ENCODE data around the gene TM9SF4.

Gene TM9SF4

DNA sequence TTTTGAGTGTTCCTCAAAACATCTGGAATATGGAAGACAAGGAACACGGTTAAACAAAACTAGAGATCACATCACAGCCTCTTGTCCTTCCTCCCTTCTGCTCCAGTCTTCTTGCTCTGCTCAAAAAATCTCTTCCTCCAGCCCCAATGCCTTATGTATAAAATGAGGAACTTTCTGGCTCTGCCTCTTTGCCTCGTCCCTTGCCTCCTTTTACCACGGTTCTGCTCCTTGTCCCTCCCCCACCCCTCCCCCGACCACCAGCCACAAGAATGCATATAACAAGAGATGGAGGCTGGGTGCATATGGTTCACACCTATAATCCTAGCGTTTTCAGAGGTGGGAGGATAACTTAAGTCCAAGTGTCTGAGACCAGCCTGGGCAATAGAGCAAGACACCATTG is 54.4 kb downstream of the TM9SF4 start:
- Histone ChIP-seq H3K23ac (ENCODE audit: low read length) (no peak overlapping the region), H3K4me3 (ENCODE audit: low read depth, low read length) (no peak overlapping the region), H2AFZ (ENCODE audit: insufficient read depth, low read length, poor library complexity) (no peak overlapping the region), H4K91ac (ENCODE audit: low read depth, low read length) (no peak overlapping the region), H3K14ac (ENCODE audit: low read length) (no peak overlapping the region), H3K36me3 (ENCODE audit: control insufficient read depth in 1 of 2, insufficient read depth in 2 of 2, low read length in 2 of 2) (peaks cover 55 to 65% of the 10 kb centered on the region in 2 experiments), H2BK120ac (ENCODE audit: insufficient read depth, low read length, poor library complexity) (no peak overlapping the region), H3K27me3 (ENCODE audit: insufficient read depth, low read length) (no peaks in the 10 kb centered on the region), H3K4me1 (ENCODE audit: control insufficient read depth in 1 of 2, insufficient read depth in 2 of 2, low read length in 2 of 2) (peaks cover 0 to 5% of the 10 kb centered on the region in 2 experiments), H3K79me2 (ENCODE audit: control insufficient read depth, insufficient read depth, low read length, poor library complexity) (no peaks in the 10 kb centered on the region), H3K79me1 (ENCODE audit: low read length) (no peaks in the 10 kb centered on the region), H3K4me2 (ENCODE audit: low read length) (no peak overlapping the region), H2AK5ac (ENCODE audit: low read length) (no peak overlapping the region), H3K9me3 (ENCODE audit: insufficient read depth, low read depth, low read length) (no peaks in the 10 kb centered on the region), H2BK12ac (ENCODE audit: low read length) (no peak overlapping the region), H3K9ac (ENCODE audit: low read length) (no peak overlapping the region), H2BK5ac (ENCODE audit: low read depth, low read length, poor library complexity) (no peak overlapping the region), H3K4ac (ENCODE audit: low read depth, low read length) (no peak overlapping the region), H4K12ac (ENCODE audit: low read depth, low read length) (no peak overlapping the region), H3K27ac (ENCODE audit: low read depth, low read length) (no peak overlapping the region), H3K18ac (ENCODE audit: low read length) (no peak overlapping the region), H4K8ac (ENCODE audit: low read depth, low read length) (no peak overlapping the region)
- WGBS (ENCODE audit: extremely low coverage, insufficient coverage, insufficient read length): no CpG with 5 or more reads among the region's 5 CpGs
- DNase-seq: no peak

DNA sequence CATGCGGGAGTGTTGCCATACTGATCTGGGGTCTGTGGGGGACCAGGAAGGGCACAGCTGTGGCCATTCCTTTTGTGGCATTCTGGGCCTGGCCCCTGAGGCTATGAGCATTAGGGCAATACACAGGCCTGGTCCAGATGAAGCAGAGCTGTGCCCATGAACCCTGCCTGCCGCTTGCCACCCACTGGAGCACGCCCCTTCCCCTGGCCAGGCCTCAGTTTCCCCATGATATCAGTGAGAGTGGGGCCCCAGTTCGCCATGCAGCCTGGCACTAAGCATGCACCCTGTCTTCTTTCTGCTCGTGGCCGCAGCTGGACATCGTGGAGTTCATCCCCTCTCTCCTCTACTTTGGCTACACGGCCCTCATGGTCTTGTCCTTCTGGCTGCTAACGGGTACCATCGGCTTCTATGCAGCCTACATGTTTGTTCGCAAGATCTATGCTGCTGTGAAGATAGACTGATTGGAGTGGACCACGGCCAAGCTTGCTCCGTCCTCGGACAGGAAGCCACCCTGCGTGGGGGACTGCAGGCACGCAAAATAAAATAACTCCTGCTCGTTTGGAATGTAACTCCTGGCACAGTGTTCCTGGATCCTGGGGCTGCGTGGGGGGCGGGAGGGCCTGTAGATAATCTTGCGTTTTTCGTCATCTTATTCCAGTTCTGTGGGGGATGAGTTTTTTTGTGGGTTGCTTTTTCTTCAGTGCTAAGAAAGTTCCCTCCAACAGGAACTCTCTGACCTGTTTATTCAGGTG is 55.6 kb downstream of the TM9SF4 start:
- Histone ChIP-seq H2BK5ac (ENCODE audit: low read depth, low read length, poor library complexity) (no peak overlapping the region), H4K91ac (ENCODE audit: low read depth, low read length) (no peak overlapping the region), H3K4me3 (ENCODE audit: low read depth, low read length) (no peak overlapping the region), H4K12ac (ENCODE audit: low read depth, low read length) (no peak overlapping the region), H2AFZ (ENCODE audit: insufficient read depth, low read length, poor library complexity) (no peak overlapping the region), H3K27ac (ENCODE audit: low read depth, low read length) (no peak overlapping the region), H3K79me2 (ENCODE audit: control insufficient read depth, insufficient read depth, low read length, poor library complexity) (no peaks in the 10 kb centered on the region), H2BK12ac (ENCODE audit: low read length) (no peak overlapping the region), H2BK120ac (ENCODE audit: insufficient read depth, low read length, poor library complexity) (no peak overlapping the region), H2AK5ac (ENCODE audit: low read length) (no peak overlapping the region), H3K36me3 (ENCODE audit: control insufficient read depth in 1 of 2, insufficient read depth in 2 of 2, low read length in 2 of 2) (peaks cover 44 to 53% of the 10 kb centered on the region in 2 experiments), H3K14ac (ENCODE audit: low read length) (no peak overlapping the region), H3K27me3 (ENCODE audit: insufficient read depth, low read length) (no peaks in the 10 kb centered on the region), H3K4me2 (ENCODE audit: low read length) (no peak overlapping the region), H3K18ac (ENCODE audit: low read length) (no peak overlapping the region), H3K79me1 (ENCODE audit: low read length) (no peaks in the 10 kb centered on the region), H3K9ac (ENCODE audit: low read length) (no peak overlapping the region), H3K23ac (ENCODE audit: low read length) (no peak overlapping the region), H4K8ac (ENCODE audit: low read depth, low read length) (no peak overlapping the region), H3K4me1 (ENCODE audit: control insufficient read depth in 1 of 2, insufficient read depth in 2 of 2, low read length in 2 of 2) (peaks cover 0 to 5% of the 10 kb centered on the region in 2 experiments), H3K4ac (ENCODE audit: low read depth, low read length) (no peak overlapping the region), H3K9me3 (ENCODE audit: insufficient read depth, low read depth, low read length) (no peaks in the 10 kb centered on the region)
- DNase-seq: no peak
- no CpG with 5 or more reads among the region's 21 CpGs for WGBS (ENCODE audit: extremely low coverage, insufficient coverage, insufficient read length)

DNA sequence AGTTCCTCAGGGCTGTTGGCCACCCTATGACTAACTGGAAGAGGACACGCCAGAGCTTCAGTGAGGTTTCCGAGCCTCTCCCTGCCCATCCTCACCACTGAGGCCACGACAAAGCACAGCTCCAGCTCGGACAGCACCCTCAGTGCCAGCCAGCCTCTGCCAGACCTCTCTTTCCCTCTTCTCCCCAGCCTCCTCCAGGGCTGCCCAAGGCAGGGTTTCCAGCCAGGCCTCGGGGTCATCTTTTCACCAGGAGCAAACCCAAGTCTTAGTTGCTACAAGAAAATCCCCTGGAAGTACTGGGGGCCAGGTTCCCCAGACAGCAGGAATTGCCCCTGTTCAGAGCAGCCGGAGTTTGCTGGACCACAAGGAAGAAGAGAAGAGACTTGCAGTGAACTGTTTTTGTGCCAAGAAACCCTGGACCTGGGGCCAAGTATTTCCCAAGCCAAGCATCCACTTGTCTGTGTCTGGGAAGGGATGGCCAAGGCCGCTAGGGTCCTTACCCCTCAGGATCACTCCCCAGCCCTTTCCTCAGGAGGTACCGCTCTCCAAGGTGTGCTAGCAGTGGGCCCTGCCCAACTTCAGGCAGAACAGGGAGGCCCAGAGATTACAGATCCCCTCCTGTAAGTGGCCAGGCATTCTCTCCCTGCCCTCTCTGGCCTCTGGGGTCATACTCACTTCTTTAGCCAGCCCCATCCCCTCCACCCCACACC is 56.5 kb downstream of the TM9SF4 start:
- no peak overlapping the region for H2BK120ac ChIP-seq (ENCODE audit: insufficient read depth, low read length, poor library complexity)
- no peak overlapping the region for H3K14ac ChIP-seq (ENCODE audit: low read length)
- H3K79me1 ChIP-seq (ENCODE audit: low read length): no peaks in the 10 kb centered on the region
- no peak overlapping the region for H3K27ac ChIP-seq (ENCODE audit: low read depth, low read length)
- H3K9me3 ChIP-seq (ENCODE audit: insufficient read depth, low read depth, low read length): no peaks in the 10 kb centered on the region
- peaks cover 0 to 5% of the 10 kb centered on the region in 2 experiments for H3K4me1 ChIP-seq (ENCODE audit: control insufficient read depth in 1 of 2, insufficient read depth in 2 of 2, low read length in 2 of 2)
- H4K91ac ChIP-seq (ENCODE audit: low read depth, low read length): no peak overlapping the region
- no peak overlapping the region for H3K23ac ChIP-seq (ENCODE audit: low read length)
- H3K4me2 ChIP-seq (ENCODE audit: low read length): no peak overlapping the region
- no peak overlapping the region for H3K4me3 ChIP-seq (ENCODE audit: low read depth, low read length)
- H2BK5ac ChIP-seq (ENCODE audit: low read depth, low read length, poor library complexity): no peak overlapping the region
- peaks cover 40 to 49% of the 10 kb centered on the region in 2 experiments for H3K36me3 ChIP-seq (ENCODE audit: control insufficient read depth in 1 of 2, insufficient read depth in 2 of 2, low read length in 2 of 2)
- H3K18ac ChIP-seq (ENCODE audit: low read length): no peak overlapping the region
- H3K9ac ChIP-seq (ENCODE audit: low read length): no peak overlapping the region
- H4K8ac ChIP-seq (ENCODE audit: low read depth, low read length): no peak overlapping the region
- H3K27me3 ChIP-seq (ENCODE audit: insufficient read depth, low read length): no peaks in the 10 kb centered on the region
- H3K79me2 ChIP-seq (ENCODE audit: control insufficient read depth, insufficient read depth, low read length, poor library complexity): no peaks in the 10 kb centered on the region
- no CpG with 5 or more reads among the region's 8 CpGs for WGBS (ENCODE audit: extremely low coverage, insufficient coverage, insufficient read length)
- no peak for DNase-seq
- H2BK12ac ChIP-seq (ENCODE audit: low read length): no peak overlapping the region
- no peak overlapping the region for H2AK5ac ChIP-seq (ENCODE audit: low read length)
- no peak overlapping the region for H4K12ac ChIP-seq (ENCODE audit: low read depth, low read length)
- no peak overlapping the region for H3K4ac ChIP-seq (ENCODE audit: low read depth, low read length)
- no peak overlapping the region for H2AFZ ChIP-seq (ENCODE audit: insufficient read depth, low read length, poor library complexity)

DNA sequence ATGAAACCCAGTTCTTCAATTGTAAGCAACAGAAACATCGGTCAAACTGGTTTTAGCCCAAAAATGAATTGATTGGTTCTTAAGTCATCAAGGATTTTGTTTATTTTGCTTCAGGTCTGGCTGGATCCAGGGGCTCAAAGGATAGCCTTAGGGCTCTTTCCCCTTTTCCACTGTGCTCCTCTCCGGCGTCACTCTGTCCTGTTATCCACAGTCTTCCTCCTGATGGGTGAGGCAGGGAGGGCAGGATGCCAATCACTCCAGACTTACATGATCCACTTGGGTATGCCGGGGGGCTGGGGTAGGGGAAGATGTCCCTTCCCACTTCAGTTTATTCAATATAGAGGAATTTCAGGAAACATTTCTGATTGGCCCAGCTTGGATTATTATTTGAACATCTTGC is 58.0 kb downstream of the TM9SF4 start:
- Histone ChIP-seq H3K4ac (ENCODE audit: low read depth, low read length) (no peak overlapping the region), H3K27ac (ENCODE audit: low read depth, low read length) (no peak overlapping the region), H2AFZ (ENCODE audit: insufficient read depth, low read length, poor library complexity) (no peak overlapping the region), H2BK12ac (ENCODE audit: low read length) (no peak overlapping the region), H3K18ac (ENCODE audit: low read length) (no peak overlapping the region), H3K14ac (ENCODE audit: low read length) (no peak overlapping the region), H3K79me2 (ENCODE audit: control insufficient read depth, insufficient read depth, low read length, poor library complexity) (no peaks in the 10 kb centered on the region), H3K4me2 (ENCODE audit: low read length) (no peak overlapping the region), H4K12ac (ENCODE audit: low read depth, low read length) (no peak overlapping the region), H4K91ac (ENCODE audit: low read depth, low read length) (no peak overlapping the region), H2BK5ac (ENCODE audit: low read depth, low read length, poor library complexity) (no peak overlapping the region), H3K4me3 (ENCODE audit: low read depth, low read length) (no peak overlapping the region), H2AK5ac (ENCODE audit: low read length) (no peak overlapping the region), H3K4me1 (ENCODE audit: control insufficient read depth in 1 of 2, insufficient read depth in 2 of 2, low read length in 2 of 2) (peaks cover 0 to 5% of the 10 kb centered on the region in 2 experiments), H3K79me1 (ENCODE audit: low read length) (no peaks in the 10 kb centered on the region), H3K36me3 (ENCODE audit: control insufficient read depth in 1 of 2, insufficient read depth in 2 of 2, low read length in 2 of 2) (peaks cover 32 to 34% of the 10 kb centered on the region in 2 experiments), H4K8ac (ENCODE audit: low read depth, low read length) (no peak overlapping the region), H3K23ac (ENCODE audit: low read length) (no peak overlapping the region), H2BK120ac (ENCODE audit: insufficient read depth, low read length, poor library complexity) (no peak overlapping the region), H3K27me3 (ENCODE audit: insufficient read depth, low read length) (no peaks in the 10 kb centered on the region), H3K9me3 (ENCODE audit: insufficient read depth, low read depth, low read length) (no peaks in the 10 kb centered on the region), H3K9ac (ENCODE audit: low read length) (no peak overlapping the region)
- DNase-seq: no peak
- WGBS (ENCODE audit: extremely low coverage, insufficient coverage, insufficient read length): no CpG with 5 or more reads among the region's 4 CpGs
